Colonic mucosa (tissue), 4 donors: ENCODE data around the gene BORCS5. TPM values are rescaled to one million over a fixed set of nuclear protein-coding genes. Genes with fewer than 3 reads are reported as not detected.
"Not testable (repeated sequence)": the region's sequence is repeated elsewhere in the genome, so short reads cannot be mapped to it uniquely, and the experiment has no call there.

ENCODE experiments used
- DNase-seq: peaks from one replicate; pipeline ENCODE4 v3.0.0-alpha.2; 2020
- H3K27ac ChIP-seq: fragments of 200-600 bp; one replicate; pipeline ENCODE4 v1.8.0; 2021
- H3K27me3 ChIP-seq: fragments of 200-600 bp; one replicate; pipeline ENCODE4 v1.8.0; 2021
- H3K36me3 ChIP-seq: fragments of 200-600 bp; one replicate; pipeline ENCODE4 v1.8.0; 2021
- H3K4me1 ChIP-seq: fragments of 200-600 bp; one replicate; pipeline ENCODE4 v1.8.0; 2021; ENCODE audit warnings: mild to moderate bottlenecking
- H3K4me3 ChIP-seq: fragments of 200-600 bp; one replicate; pipeline ENCODE4 v1.8.0; 2021
- H3K9ac ChIP-seq, 2 donors: one replicate each; pipeline ENCODE4 v1.7.0; 2013; ENCODE audit warnings: control low read depth in 2 of 2, low read depth in 2 of 2, low read length in 2 of 2
- H3K9me3 ChIP-seq: fragments of 200-600 bp; one replicate; pipeline ENCODE4 v1.8.0; 2021
- CTCF ChIP-seq: fragments of 200-600 bp; IDR thresholded peaks from one replicate; pipeline ENCODE4 v1.8.0; 2022; ENCODE audit warnings: antibody characterized with exemption, mild to moderate bottlenecking
- intact Hi-C: fragments of 100-400 bp; cut with DNase I; formaldehyde crosslinking; loops from one replicate; pipeline ENCODE4 v1.14.1; 2022
- total RNA-seq, 2 donors: library from RNA; stranded (reverse); fragmentation: NEBNext Ultra II Directional in 1 of 2; extraction: Animal tissue kit (Norgen Biotek cat#: 25700) in 1 of 2; gene quantifications; one replicate each; pipeline ENCODE4 v1.2.1, GENCODE V29; 2021
- donor health status: healthy.
- donor health status: DM: no; HTN: no; CAD: no.
- donor health status: DM: no; HTN: no; CAD: no.

Gene BORCS5
- total RNA-seq, 2 donors from 2014 or later: 10.7 to 12.4 TPM

DNA sequence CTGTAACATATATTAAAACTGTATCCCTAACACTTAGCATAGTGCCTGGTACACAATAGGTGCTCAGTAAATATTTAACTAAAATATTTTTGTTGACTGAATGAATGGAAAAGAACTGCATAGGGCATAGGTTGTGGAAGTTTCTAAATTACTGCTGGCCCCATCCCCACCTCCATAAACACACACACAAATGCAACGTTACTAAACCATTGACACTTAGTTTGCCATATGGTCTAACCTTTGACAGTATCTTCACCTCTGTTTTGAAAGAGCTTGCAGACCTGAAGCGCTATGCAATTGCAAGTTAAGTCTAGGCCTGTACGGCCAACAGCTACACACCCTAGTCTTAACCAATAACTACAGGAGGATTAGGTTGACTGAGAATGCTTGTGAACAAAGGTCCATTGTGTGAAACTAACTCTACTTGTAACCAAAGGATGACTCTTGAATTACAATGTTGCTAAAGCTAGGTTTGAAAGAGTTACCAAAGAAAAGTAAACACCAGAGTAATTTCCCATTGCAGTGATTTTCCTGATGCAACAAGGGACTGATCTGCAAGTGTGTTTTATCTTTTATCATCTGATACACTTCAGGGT, 5.9 kb upstream of the BORCS5 start:
- intact Hi-C loops: no loop called here
- H3K36me3 ChIP-seq: no peaks in the 10 kb centered on the region
- H3K27ac ChIP-seq: peak overlapping the region; percentile 88
- peak overlapping the region in 1 of 2 donors; percentile 94 for H3K9ac ChIP-seq
- H3K4me3 ChIP-seq: peak overlapping the region; percentile 60
- no peaks in the 10 kb centered on the region for H3K27me3 ChIP-seq
- no peak for TF ChIP-seq CTCF
- peak; percentile 60 for DNase-seq
- H3K9me3 ChIP-seq: no peaks in the 10 kb centered on the region
- no peaks in the 10 kb centered on the region for H3K4me1 ChIP-seq

GRCh38 chr12:12351468-12352185, 5.3 kb upstream of the BORCS5 start:
- H3K9ac ChIP-seq, intact Hi-C loops, H3K27me3 ChIP-seq, DNase-seq, H3K36me3 ChIP-seq, H3K4me3 ChIP-seq, H3K4me1 ChIP-seq, H3K9me3 ChIP-seq: not testable (repeated sequence)
- peak overlapping the region; percentile 88 for H3K27ac ChIP-seq

DNA sequence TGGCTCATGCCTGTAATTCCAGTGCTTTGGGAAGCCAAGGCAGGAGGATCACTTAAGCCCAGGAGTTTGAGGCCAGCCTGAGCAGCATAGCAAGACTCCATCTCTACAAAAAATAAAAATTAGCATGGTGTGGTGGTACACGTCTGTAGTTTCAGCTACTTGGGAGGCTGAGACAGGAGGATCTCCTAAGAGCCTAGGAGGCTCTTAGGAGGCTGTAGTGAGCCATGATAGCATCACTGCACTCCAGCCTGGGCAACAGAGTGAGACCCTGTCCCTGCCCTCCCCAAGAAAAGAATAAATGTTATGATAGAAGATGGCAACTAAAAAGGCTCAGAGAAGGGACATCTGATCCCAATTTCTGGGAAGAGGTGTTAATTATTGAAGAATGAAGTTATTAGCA, 3.6 kb upstream of the BORCS5 start:
- no peaks in the 10 kb centered on the region for H3K9me3 ChIP-seq
- no peaks in the 10 kb centered on the region for H3K36me3 ChIP-seq
- TF ChIP-seq CTCF: no peak
- H3K4me1 ChIP-seq: no peaks in the 10 kb centered on the region
- no peak for DNase-seq
- no peaks in the 10 kb centered on the region for H3K27me3 ChIP-seq
- H3K9ac ChIP-seq: no peak overlapping the region
- H3K4me3 ChIP-seq: no peak overlapping the region
- intact Hi-C loops: no loop called here
- no peak overlapping the region for H3K27ac ChIP-seq

- Histone ChIP-seq H3K4me1 (no peaks in the 10 kb centered on the region), H3K36me3 (no peaks in the 10 kb centered on the region), H3K4me3 (no peak overlapping the region), H3K9ac (no peak overlapping the region), H3K27ac (no peak overlapping the region), H3K27me3 (no peaks in the 10 kb centered on the region), H3K9me3 (no peaks in the 10 kb centered on the region)
- DNase-seq: no peak
- TF ChIP-seq CTCF: no peak
- intact Hi-C loops: no loop called here
These were observed 3.1 kb upstream of the BORCS5 start for GRCh38 chr12:12353807-12354206.

DNA sequence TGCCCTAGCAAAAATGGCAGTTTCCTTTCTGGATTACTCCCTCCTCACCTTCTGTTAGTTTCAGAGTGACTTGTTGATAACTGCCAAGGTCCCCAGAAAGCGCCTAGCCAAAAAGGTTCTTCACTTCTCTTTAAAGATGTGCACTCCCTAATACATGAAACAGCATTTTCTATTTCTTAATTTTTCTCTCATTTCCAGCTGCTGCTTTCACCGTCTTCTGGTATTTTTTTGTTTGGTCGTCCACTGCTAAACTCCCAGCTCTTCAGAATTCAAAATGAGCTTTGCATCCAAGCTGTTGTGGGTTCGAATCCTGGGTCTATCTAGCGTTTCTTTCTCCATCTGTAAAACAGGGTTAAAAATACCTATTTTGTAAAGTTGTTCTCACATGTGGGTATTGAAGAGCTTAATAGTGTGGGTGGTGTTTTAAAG, 397 bp upstream of the BORCS5 start:
- Histone ChIP-seq H3K4me1 (no peaks in the 10 kb centered on the region), H3K27ac (peak overlapping the region; percentile 92), H3K4me3 (peak overlapping the region; percentile 52), H3K9me3 (no peaks in the 10 kb centered on the region), H3K9ac (peak overlapping the region; percentile 4 to 96), H3K36me3 (no peaks in the 10 kb centered on the region), H3K27me3 (no peaks in the 10 kb centered on the region)
- no peak for DNase-seq
- no peak for TF ChIP-seq CTCF
- intact Hi-C loops: no loop called here
